Suppressor macrophage treated with lipopolysaccharide for 4 hours (primary cell): Measurements from ENCODE around the gene BRDT.
"Not testable (repeated sequence)": the region's sequence is repeated elsewhere in the genome, so short reads cannot be mapped to it uniquely, and the experiment has no call there.

ENCODE experiments used
- DNase-seq: peaks from one replicate; pipeline ENCODE4 v3.0.0-alpha.2; 2020

BRDT gene

GRCh38 chr1:91993256-91993655 lies 44.1 kb downstream of the BRDT start:
- DNase-seq: no peak

GRCh38 chr1:91997607-91998195 lies 48.5 kb downstream of the BRDT start:
- DNase-seq: peak; percentile 61

- DNase-seq: no peak
Observed at GRCh38 chr1:92004129-92004528, 54.9 kb downstream of the BRDT start.

- no peak for DNase-seq
Observed at GRCh38 chr1:92013923-92014322, 64.7 kb downstream of the BRDT start.

- DNase-seq: no peak
Observed at GRCh38 chr1:92016720-92017316, 67.6 kb downstream of the BRDT start.

GRCh38 chr1:92017656-92018055 lies 68.5 kb downstream of the BRDT start:
- DNase-seq: no peak

GRCh38 chr1:92026042-92026441 lies 76.8 kb downstream of the BRDT start:
- DNase-seq: not testable (repeated sequence)

GRCh38 chr1:92026806-92027205 lies 77.6 kb downstream of the BRDT start:
- DNase-seq: no peak

- DNase-seq: no peak
Observed at GRCh38 chr1:92029241-92029922, 80.2 kb downstream of the BRDT start.

- DNase-seq: peak; percentile 9
Observed at GRCh38 chr1:92030656-92031107, 81.5 kb downstream of the BRDT start.

- DNase-seq: no peak
Observed at GRCh38 chr1:92031281-92032110, 82.3 kb downstream of the BRDT start.

GRCh38 chr1:92037400-92037799 lies 88.2 kb downstream of the BRDT start:
- DNase-seq: no peak

GRCh38 chr1:92038695-92039346 lies 89.6 kb downstream of the BRDT start:
- DNase-seq: no peak

- no peak for DNase-seq
Observed at GRCh38 chr1:92040971-92041370, 91.8 kb downstream of the BRDT start.

GRCh38 chr1:92043621-92044020 lies 94.4 kb downstream of the BRDT start:
- no peak for DNase-seq

- DNase-seq: no peak
Observed at GRCh38 chr1:92045766-92046495, 96.7 kb downstream of the BRDT start.

GRCh38 chr1:92051948-92052347 lies 102.7 kb downstream of the BRDT start:
- DNase-seq: no peak
